Measurements from ENCODE around the gene ADNP. TPM values are rescaled to one million over a fixed set of nuclear protein-coding genes. Genes with fewer than 3 reads are reported as not detected.

Gene ADNP
- total RNA-seq, 1 donor from 2014 or later = 21.1 TPM

- ATAC-seq (no peak), DNase-seq (ENCODE audit: low spot score) (no peak)
Observed at GRCh38 chr20:50932691-50933280, 1.5 kb upstream of the ADNP start.

GRCh38 chr20:50932016-50932485 lies 814 bp upstream of the ADNP start:
- ATAC-seq (no peak), DNase-seq (ENCODE audit: low spot score) (no peak)

- ATAC-seq = peak; percentile 48
- no peak for DNase-seq (ENCODE audit: low spot score)
Observed at GRCh38 chr20:50930976-50931305, 296 bp downstream of the ADNP start.

GRCh38 chr20:50930139-50930975 lies 880 bp downstream of the ADNP start:
- DNase-seq (ENCODE audit: low spot score) (peak; percentile 54), ATAC-seq (no peak)

GRCh38 chr20:50929299-50930138 lies 1.7 kb downstream of the ADNP start:
- ATAC-seq (peak; percentile 63), DNase-seq (ENCODE audit: low spot score) (peak; percentile 76)

DNA sequence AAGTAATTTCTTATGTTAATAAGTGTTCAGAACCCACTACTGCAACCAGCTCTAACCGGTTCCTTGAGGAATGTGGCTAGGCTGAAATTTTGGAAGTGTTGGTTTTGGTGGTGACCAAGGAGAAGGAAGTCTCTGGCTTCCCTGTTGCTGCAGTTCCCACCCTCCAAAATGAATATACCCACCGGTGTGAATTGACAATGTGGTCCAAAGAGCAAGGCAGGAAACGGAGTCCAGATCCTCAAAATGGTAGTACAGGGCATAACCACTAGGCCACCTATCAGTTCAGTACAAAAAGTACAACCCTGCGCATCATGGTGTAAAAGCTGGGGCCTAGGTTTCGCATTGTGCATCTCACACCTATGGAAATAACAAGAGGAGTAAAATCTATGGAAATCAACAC lies 2.8 kb downstream of the ADNP start:
- no peak for ATAC-seq
- DNase-seq (ENCODE audit: low spot score) = no peak

GRCh38 chr20:50926530-50926929 lies 4.7 kb downstream of the ADNP start:
- ATAC-seq = no peak

GRCh38 chr20:50924261-50924920 lies 6.8 kb downstream of the ADNP start:
- ATAC-seq = no peak

More at GRCh38 chr20:50926530-50926929, 4.7 kb downstream of the ADNP start:
- DNase-seq (ENCODE audit: low spot score) = no peak

DNA sequence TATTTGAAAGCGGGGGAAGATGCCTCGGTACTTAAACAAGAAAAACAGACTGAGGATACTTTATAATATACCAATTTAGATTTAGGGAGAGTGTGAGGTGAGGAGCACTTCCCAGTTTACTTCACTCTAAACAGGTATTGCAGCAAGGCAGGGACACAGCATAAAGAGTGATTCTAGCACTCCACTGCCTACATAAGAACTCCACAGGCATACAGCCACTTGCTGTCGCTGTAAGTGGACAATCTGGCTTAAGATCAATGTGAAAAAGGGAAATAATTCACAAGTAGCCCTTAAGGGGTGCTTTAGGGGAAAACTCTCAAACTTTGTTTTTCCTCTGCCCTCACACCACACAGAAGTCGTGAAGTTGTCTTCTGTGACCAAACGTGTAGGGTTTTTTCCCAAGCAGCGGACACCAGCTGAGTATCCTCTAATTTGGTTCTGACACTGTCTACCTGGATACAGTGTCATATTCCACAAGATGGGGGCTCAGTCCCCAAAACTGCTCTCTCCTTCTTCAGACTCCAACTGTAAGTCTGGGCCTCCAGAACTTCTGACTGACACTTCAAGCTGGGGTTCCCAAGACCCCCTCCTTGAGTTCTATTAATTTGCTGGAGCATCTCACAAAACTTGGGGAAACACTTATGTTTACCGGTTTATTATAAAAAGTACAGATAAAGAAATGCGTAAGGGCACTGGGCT lies 9.3 kb downstream of the ADNP start:
- no peak for DNase-seq (ENCODE audit: low spot score)
- ATAC-seq = no peak

More at GRCh38 chr20:50924261-50924920, 6.8 kb downstream of the ADNP start:
- no peak for DNase-seq (ENCODE audit: low spot score)

DNA sequence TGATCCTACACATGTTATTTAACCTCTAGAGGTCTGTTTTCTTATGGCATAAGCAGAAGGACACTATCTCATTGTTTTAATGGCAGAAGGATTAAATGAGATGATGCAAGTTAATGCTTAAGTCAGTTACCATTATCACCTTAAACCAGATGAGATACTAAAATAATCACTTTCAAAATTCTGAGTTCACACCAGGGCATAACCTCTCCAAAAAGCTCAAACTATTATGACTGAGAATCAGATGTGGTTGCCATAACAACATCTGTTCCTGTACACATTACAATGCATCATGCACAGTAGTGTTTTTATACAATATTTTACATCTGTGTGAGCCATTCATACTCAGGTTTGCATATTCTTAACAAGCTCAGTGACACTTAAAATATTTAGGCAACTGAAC lies 10.2 kb downstream of the ADNP start:
- DNase-seq (ENCODE audit: low spot score) (no peak), ATAC-seq (no peak)

- ATAC-seq (no peak), DNase-seq (ENCODE audit: low spot score) (no peak)
Observed at GRCh38 chr20:50919567-50919966, 11.7 kb downstream of the ADNP start.

DNA sequence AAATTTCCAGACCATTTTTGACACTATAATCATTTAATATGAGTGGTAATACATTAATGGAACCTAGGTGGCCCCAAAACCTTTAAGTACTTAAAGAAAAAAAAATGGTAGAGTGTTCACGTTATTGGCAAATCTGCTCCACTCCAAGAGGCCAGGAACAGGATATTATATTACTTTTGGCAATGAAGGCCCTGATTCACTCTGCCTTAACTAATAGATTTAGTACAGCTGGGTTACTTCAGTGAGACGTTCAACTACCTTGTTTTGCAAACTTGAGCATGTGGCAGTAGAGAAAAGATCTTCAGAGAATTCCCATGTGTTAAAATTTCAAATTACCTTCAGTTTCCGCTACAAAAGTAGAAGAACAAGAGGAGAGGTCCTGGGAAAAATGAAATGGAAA lies 12.8 kb downstream of the ADNP start:
- DNase-seq (ENCODE audit: low spot score) (no peak), ATAC-seq (no peak)

DNA sequence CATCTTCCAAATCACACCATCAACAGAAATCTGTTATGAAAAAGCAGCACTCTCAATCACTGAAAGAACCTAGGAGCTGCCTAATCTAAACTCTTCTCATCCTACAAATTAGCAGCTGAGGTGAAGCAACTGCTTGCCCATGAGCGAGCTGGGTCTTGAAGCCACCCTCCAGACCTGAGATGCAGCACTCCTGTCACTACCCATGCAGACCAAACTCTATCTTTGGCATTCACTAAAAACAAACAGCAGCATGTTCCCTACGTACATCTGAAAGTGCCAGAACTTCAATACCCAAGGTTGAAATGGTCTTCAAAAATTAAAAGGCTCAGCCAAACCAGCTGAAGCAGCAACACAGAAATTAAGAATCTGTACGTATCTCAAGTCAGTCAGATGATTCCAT lies 14.3 kb downstream of the ADNP start:
- DNase-seq (ENCODE audit: low spot score) (no peak), ATAC-seq (peak; percentile 25)

GRCh38 chr20:50916257-50916656 lies 15.0 kb downstream of the ADNP start:
- ATAC-seq (peak; percentile 24), DNase-seq (ENCODE audit: low spot score) (no peak)

- no peak for ATAC-seq
- DNase-seq (ENCODE audit: low spot score) = no peak
Observed at GRCh38 chr20:50915424-50915823, 15.8 kb downstream of the ADNP start.

DNA sequence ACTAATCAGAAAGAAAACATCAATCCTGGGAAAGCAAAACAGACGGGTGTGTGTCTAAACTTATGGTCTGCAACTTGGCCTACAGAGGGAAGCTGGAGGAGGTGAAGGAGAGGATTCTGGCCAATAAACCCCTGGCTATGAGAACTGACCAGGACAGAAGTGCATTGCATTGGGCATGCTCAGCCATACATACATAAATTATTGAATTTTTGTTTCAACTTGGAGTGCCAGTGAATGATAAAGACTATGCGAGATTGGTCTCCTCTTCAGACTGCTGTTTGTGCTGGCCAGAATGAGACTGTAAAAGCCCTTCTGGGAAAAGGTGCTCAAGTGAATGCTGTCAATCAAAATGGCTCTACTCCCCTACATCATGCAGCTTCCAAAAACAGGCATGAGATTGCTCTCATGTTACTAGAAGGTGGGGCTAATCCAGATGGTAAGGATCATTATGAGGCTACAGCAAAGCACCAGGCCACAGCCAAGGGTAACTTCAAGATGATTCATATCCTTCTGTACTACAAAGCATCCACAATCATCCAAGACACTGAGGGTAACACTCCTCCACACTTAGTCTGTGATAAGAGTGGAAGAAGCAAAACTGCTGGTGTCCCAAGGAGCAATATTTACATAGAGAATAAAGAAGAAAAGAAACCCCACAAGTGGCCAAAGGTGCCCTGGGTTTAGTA lies 17.4 kb downstream of the ADNP start:
- DNase-seq (ENCODE audit: low spot score) (no peak), ATAC-seq (no peak)

- no peak for DNase-seq (ENCODE audit: low spot score)
- peak; percentile 56 for ATAC-seq
Observed at GRCh38 chr20:50911716-50912115, 19.5 kb downstream of the ADNP start.

DNA sequence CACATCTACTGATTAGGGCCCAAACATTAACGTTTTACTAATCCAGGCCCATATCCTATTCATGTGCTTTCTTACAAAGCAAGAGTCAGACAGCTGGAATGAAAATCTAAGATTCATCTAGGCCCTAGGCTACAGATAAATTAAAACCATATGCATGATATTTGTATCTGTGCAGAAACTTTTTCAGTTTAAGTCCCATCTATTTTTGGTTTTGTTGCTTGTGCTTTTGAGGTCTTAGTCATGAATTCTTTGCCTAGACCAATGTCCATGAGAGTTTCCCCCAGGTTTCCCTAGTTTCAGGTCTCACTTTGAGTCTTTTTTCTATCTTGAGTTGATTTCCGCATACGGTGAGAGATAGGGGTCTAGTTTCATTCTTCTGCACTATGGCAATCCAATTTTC lies 20.2 kb downstream of the ADNP start:
- DNase-seq (ENCODE audit: low spot score) = no peak

DNA sequence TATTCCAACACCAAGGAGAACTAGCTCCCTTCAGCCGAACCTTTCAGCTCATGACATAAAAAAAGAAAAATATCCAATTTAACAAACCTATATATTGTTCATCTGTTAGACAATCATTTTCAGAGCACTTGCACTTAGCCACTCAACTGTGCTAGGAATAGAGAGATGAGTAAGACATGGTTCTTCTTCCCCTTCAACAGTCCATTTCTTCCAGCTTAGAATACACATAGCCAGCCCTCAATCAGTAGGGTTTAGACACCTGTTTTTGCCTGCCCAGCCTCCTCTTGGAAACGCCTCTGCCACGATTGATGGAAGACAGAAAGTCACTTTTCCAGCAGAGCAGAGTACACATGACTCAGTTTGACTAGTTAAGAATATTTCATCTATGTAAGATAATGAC lies 21.8 kb downstream of the ADNP start:
- ATAC-seq = no peak

More for the DNA sequence above, 20.2 kb downstream of the ADNP start:
- ATAC-seq = no peak

DNA sequence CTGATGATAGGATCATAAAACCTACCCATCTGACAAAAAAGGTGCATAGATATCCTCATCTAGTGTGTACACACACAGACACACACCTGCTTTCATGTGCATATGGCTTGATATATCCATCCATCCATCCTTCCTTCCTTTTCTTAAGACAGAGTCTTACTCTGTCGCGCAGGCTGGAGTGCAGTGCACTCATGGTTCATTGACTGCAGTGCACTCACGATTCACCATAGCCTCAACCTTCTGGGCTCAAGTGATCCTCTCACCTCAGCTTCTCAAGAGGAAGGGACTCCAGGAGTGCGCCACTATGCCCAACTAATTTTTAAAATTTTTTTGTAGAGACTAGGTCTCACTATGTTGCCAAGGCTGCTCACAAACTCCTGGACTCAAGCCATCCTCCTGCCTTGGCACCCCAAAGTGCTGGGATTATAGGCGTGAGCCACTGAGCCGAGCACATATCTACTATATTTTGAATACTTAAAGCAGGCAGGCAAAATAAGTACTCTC lies 27.1 kb downstream of the ADNP start:
- no peak for ATAC-seq

More for the DNA sequence above, 21.8 kb downstream of the ADNP start:
- no peak for DNase-seq (ENCODE audit: low spot score)

More for the DNA sequence above, 27.1 kb downstream of the ADNP start:
- DNase-seq (ENCODE audit: low spot score) = no peak
